Esophagus muscularis mucosa (tissue), 4 donors: ENCODE results near the gene BCAS1. TPM values are rescaled to one million over a fixed set of nuclear protein-coding genes. Genes with fewer than 3 reads are reported as not detected.

Experiments
- DNase-seq: peaks from one replicate; pipeline ENCODE4 v3.0.0-alpha.2; 2017; ENCODE audit errors: extremely low spot score
- H3K27ac ChIP-seq, 4 donors: fragments of 200-600 bp; sonication (generic); replicated peaks in 1 of 4; 1 replicate in 3 of 4; 2 replicates in 1 of 4; pipeline ENCODE4 v1.5.1; 2016 to 2019; ENCODE audit warnings: mild to moderate bottlenecking in 1 of 4
- H3K27me3 ChIP-seq, 4 donors: fragments of 200-600 bp; sonication (generic); one replicate each; pipeline versions ENCODE4 v1.5.1 to v1.6.0; 2016 to 2019
- H3K36me3 ChIP-seq, 4 donors: fragments of 200-600 bp; sonication (generic); one replicate each; pipeline ENCODE4 v1.5.1; 2016 to 2019
- H3K4me1 ChIP-seq, 4 donors: fragments of 200-600 bp; sonication (generic); one replicate each; pipeline ENCODE4 v1.5.1; 2016 to 2019
- H3K4me3 ChIP-seq, 4 donors: fragments of 200-600 bp; sonication (generic); 1 replicate in 2 of 4; 2 replicates in 2 of 4; pipeline ENCODE4 v1.5.1; 2016 to 2019; ENCODE audit warnings: mild to moderate bottlenecking in 4 of 4, moderate library complexity in 1 of 4
- H3K9me3 ChIP-seq, 4 donors: fragments of 200-600 bp; sonication (generic); 1 replicate in 3 of 4; 2 replicates in 1 of 4; pipeline ENCODE4 v1.5.1; 2016 to 2019
- CTCF ChIP-seq, 3 experiments: fragments of 200-600 bp in 2 of 3; fragments of 450-650 bp in 1 of 3; sonication (generic) in 2 of 3; IDR thresholded peaks; one replicate each; pipeline ENCODE4 v1.5.1; 2017 to 2019; ENCODE audit warnings: antibody characterized with exemption in 3 of 3, mild to moderate bottlenecking in 2 of 3, moderate library complexity in 1 of 3
- EP300 ChIP-seq: sonication (generic); formaldehyde crosslinking; IDR thresholded peaks from one replicate; pipeline ENCODE4 v1.6.1; 2017; ENCODE audit warnings: antibody characterized with exemption
- POLR2A ChIP-seq: fragments of 450-650 bp; IDR thresholded peaks from one replicate; pipeline ENCODE4 v1.6.1; 2017; ENCODE audit warnings: antibody characterized with exemption, moderate library complexity, mild to moderate bottlenecking, low read depth
- POLR2AphosphoS5 ChIP-seq, 2 donors: sonication (generic); formaldehyde crosslinking; IDR thresholded peaks; one replicate each; pipeline ENCODE4 v1.6.1; 2017; ENCODE audit warnings: antibody characterized with exemption in 2 of 2
- WGBS: methylation state at CpG from one replicate; pipeline ENCODE4 v1.1.5; 2018; 5-methylcytosine and 5-hydroxymethylcytosine counted together
- intact Hi-C: fragments of 100-400 bp; cut with DNase I; formaldehyde crosslinking; loops from one replicate; pipeline ENCODE4 v1.15.1; 2023
- total RNA-seq, 4 donors: library from RNA; depleted of rRNA; stranded (reverse); fragments of >200 nt; gene quantifications; one replicate each; pipeline versions ENCODE4 v1.1.0 to v1.2.1, GENCODE V29; 2016

The BCAS1 gene
- total RNA-seq, 4 donors from 2014 or later: 0.13 to 0.46 TPM; not detected in 2

DNA sequence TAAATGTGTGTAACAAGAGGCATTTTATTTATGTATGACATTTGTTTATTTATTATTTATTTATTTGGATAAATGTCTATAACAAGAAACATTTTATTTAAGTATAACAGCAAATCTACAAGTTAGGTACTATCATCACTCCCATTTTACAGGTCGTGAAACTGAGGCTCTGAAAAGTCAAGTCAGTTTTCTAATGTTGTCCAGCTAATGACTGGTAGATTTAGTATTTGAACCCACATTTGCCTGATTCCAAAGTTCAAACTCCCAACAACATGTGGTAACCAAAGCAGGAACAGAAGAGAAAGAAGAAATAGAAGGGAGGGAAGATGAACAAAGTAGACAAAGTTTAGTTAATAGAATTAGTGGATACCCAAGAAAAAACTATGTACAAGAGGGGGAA, 32.9 kb downstream of the BCAS1 start:
- no peak for DNase-seq
- Histone ChIP-seq H3K9me3 (peaks cover 0 to 2% (median 0%) of the 10 kb centered on the region in 4 donors), H3K4me3 (no peak overlapping the region), H3K27ac (no peak overlapping the region), H3K27me3 (no peaks in the 10 kb centered on the region), H3K4me1 (no peaks in the 10 kb centered on the region), H3K36me3 (no peaks in the 10 kb centered on the region)
- intact Hi-C loops: no loop called here
- no peak for TF ChIP-seq POLR2A
- no peak for TF ChIP-seq EP300
- no peak for TF ChIP-seq CTCF (IDR thresholded peaks at IDR 0.05)
- no peak for TF ChIP-seq POLR2AphosphoS5 (IDR thresholded peaks at IDR 0.05)
- 88% methylated on average over 1 of the region's 1 CpG for WGBS

GRCh38 chr20:54029643-54030042, 40.8 kb downstream of the BCAS1 start:
- Histone ChIP-seq H3K27me3 (peaks cover 0 to 5% (median 0%) of the 10 kb centered on the region in 4 donors), H3K4me1 (peaks cover 0 to 4% (median 1%) of the 10 kb centered on the region in 4 donors), H3K36me3 (no peaks in the 10 kb centered on the region), H3K4me3 (no peak overlapping the region), H3K27ac (no peak overlapping the region), H3K9me3 (peaks cover 0 to 9% (median 0%) of the 10 kb centered on the region in 4 donors)
- intact Hi-C loops: no loop called here
- TF ChIP-seq POLR2A: no peak
- TF ChIP-seq CTCF (IDR thresholded peaks at IDR 0.05): no peak
- no peak for TF ChIP-seq EP300
- TF ChIP-seq POLR2AphosphoS5 (IDR thresholded peaks at IDR 0.05): no peak
- DNase-seq: no peak
- WGBS: 96% methylated on average over 1 of the region's 1 CpG

DNA sequence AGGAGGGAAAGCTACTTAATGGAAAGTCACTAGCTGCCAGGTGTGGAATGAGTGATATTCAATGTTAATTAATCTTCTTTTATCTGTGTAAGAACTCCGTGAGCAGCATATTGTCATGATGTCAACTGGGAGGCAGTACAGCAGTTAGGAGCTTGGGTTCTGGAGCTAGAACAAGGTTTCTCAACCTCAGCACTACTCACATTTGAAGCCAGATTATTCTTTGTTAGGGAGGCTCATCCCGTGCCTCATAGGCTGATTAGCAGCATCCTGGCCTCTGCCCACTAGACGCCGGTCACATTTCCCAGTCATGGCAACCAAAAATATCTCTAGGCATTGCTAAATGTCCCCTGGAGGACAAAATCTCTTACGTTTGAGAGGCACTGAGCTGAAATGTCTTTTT, 41.2 kb downstream of the BCAS1 start:
- Histone ChIP-seq H3K36me3 (no peaks in the 10 kb centered on the region), H3K4me1 (peaks cover 0 to 4% (median 1%) of the 10 kb centered on the region in 4 donors), H3K27ac (no peak overlapping the region), H3K9me3 (peaks cover 0 to 9% (median 0%) of the 10 kb centered on the region in 4 donors), H3K27me3 (peaks cover 0 to 5% (median 0%) of the 10 kb centered on the region in 4 donors), H3K4me3 (no peak overlapping the region)
- DNase-seq: no peak
- TF ChIP-seq CTCF (IDR thresholded peaks at IDR 0.05) (no peak), POLR2A (no peak), EP300 (no peak), POLR2AphosphoS5 (IDR thresholded peaks at IDR 0.05) (no peak)
- 67% methylated on average over 4 of the region's 5 CpGs for WGBS
- intact Hi-C loops: no loop called here

- intact Hi-C loops: no loop called here
- Histone ChIP-seq H3K36me3 (no peaks in the 10 kb centered on the region), H3K4me3 (no peak overlapping the region), H3K27ac (no peak overlapping the region), H3K27me3 (peaks cover 0 to 5% (median 0%) of the 10 kb centered on the region in 4 donors), H3K4me1 (peaks cover 0 to 4% (median 1%) of the 10 kb centered on the region in 4 donors), H3K9me3 (peaks cover 0 to 9% (median 0%) of the 10 kb centered on the region in 4 donors)
- WGBS: 86% methylated on average over 20 of the region's 22 CpGs
- DNase-seq: no peak
- TF ChIP-seq CTCF (IDR thresholded peaks at IDR 0.05) (no peak), POLR2A (no peak), EP300 (no peak), POLR2AphosphoS5 (IDR thresholded peaks at IDR 0.05) (no peak)
Observed at GRCh38 chr20:54028276-54029011, 42.0 kb downstream of the BCAS1 start.
